HG03066 (cell line): ENCODE results near the gene SUPT4H1.
A peak's percentile ranks its signal among the peaks of the same experiment; 100 is the strongest.
"Not testable (repeated sequence)": the region's sequence is repeated elsewhere in the genome, so short reads cannot be mapped to it uniquely, and the experiment has no call there.

Experiments used
- ATAC-seq: cut with Tn5 transposase; IDR thresholded peaks from one replicate; pipeline ENCODE4 v1.9.1; 2021; ENCODE audit warnings: low read depth; ENCODE audit not compliant: unreplicated experiment

Gene SUPT4H1

DNA sequence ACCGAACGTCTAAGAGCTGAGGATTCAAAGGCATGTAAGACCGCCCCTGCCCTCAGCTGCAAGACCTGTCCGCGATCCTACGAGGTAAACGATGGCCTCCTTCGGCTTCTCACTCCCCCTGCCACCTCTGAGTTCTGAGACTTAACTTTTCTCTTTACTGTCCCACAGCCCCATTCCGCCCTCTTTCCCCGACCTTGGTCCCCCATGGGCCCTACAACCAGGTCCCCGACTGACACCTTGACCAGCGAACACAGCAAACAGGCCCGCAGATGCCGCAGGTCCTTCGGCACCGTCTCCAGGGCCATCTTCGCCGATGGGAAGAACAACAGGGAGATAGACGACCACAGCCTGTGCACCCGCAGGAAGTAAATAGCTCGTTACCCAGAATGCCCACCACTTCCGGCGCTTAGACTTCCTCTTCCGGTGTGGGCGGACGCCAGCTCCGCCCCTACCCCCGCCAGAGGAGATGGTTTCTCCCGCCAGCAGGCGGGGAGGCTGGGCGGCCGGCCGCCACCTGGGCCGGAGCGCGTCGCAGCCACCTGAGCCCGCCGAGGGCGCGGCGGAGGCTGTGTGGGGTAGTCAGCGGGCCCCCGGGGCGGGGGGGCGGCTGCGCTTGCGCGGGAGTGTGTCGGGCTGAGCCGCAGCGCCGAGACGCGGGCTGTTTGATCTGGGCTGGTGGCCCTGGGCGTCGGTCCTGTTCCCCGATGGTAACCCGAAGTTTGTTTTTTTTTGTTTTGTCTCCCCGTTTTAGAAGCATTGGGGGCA lies at the start of gene SUPT4H1:
Gene SUPT4H1 (minus strand): TSS at position 371 of the 765 bp plus-strand sequence. CDS start 66 bp downstream, at position 305.
- ATAC-seq: peak; percentile 87

DNA sequence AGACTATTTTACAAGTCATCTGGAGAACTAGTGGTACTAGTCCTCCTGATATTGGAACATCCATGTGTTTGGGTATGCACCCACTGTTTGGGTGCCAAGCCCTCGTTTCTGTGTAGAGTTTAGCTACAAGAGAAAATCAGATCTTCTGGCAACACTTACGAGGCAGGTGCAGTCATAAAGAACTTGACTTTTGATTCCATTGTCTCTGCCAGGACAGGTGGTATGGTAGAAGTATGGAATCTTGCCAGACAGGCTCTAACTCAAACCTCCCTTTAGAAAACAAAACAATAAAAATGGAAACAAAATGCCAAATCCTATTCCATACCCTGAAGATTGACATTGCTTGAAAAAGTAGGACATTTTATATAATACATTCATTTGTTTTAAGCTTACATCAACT lies 49.3 kb upstream of the SUPT4H1 start:
- no peak for ATAC-seq

DNA sequence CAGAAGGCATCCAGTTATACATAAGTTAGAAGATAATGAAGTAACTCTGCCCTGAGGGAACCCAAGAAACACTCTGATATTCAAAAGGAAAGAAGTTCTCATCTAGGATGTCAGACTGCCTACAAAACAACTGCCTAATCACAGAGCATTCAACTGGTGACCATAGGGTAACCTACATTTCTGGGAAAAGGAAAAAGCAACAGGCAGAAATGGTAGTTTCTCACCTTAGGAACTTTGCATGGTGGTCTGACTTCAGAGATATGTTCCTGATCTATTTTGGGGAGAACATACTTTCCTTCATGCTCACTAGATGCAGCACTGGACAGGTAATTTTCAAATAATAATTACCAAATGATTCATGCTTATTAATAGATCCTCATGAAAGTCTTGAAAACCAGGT lies 48.8 kb upstream of the SUPT4H1 start:
- no peak for ATAC-seq

DNA sequence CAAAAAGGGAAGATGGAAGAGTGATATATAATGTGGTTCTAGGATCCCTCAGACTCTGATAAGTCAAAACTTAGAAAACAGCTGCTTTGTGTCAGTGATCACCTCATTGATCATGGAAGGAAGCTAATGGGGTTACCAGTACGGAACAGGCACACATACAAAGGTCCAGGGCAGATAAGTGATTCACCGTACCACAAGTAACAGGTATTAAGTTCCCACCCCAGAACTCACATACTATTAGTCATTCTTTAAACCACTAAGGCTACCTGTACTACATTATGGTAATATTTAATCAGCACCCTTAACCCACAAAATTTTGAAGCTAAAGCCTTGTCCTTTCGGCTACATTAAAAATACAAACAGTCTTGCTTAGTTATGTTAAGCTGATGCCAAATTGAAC lies 48.0 kb upstream of the SUPT4H1 start:
- ATAC-seq: no peak

DNA sequence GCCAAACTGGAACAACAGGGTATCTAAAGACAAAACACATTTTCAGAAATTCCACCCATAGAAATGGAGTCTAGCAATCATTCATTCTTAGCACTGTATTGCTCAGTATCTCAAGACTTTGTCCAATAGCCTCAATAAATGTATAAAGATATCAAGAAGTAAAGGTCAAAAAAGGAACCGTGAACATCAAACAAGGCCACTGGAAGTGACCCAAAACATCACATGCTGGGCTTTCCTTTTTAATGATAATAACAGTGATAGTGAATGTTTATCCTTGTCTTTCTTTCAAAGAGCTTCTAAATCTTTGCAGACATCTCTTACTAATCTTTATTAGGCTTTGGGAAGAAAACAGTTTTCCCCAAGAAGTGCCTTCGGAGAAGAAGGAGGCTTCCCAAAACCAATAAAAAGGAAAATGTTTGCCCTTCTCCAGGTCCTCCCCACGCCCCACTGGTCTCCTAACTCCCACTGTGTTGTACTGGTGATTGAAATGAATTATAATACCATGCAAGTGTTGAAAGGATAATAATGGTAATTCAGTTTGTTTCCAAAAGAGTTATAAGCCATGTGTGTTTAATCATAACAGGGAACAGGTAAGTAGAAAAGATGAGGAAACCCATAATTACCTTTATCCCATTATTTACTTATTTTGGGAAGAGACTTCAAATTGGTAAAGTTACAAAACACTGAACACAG lies 46.7 kb upstream of the SUPT4H1 start:
- ATAC-seq: no peak

DNA sequence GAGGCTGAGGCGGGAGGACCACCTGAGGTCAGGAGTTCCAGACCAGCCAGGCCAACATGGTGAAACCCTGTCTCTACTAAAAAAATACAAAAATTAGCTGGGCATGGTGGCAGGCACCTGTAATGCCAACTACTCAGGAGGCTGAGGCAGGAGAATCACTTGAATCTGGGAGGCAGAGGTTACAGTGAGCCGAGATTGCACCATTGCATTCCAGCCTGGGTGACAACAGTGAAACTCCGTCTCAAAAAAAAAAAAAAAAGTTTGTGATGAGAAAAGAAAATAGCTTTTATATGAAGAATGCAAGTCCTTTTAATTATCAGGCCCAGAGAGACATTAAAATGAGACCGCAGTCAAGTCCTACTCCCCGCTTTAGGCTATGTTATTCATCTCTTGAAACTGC lies 45.4 kb upstream of the SUPT4H1 start:
- ATAC-seq: not testable (repeated sequence)

DNA sequence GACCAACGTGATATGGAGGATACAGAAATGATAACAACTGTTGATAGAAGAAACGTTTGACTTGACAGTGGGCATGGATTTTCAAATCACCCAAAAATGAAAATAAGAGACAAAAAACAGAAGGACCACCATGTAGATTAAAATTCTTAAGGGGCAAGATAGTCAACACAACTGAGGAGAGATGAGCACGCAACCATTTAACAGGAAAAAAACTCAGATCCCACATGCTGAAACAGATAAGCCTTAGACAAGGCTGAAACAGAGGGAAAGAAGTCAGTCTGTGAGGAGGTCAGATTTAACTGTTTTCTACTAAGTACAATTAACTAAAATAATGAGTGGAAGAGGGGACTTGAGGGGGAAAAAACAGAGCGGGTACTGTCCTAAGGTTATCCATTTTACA lies 44.2 kb upstream of the SUPT4H1 start:
- ATAC-seq: no peak

DNA sequence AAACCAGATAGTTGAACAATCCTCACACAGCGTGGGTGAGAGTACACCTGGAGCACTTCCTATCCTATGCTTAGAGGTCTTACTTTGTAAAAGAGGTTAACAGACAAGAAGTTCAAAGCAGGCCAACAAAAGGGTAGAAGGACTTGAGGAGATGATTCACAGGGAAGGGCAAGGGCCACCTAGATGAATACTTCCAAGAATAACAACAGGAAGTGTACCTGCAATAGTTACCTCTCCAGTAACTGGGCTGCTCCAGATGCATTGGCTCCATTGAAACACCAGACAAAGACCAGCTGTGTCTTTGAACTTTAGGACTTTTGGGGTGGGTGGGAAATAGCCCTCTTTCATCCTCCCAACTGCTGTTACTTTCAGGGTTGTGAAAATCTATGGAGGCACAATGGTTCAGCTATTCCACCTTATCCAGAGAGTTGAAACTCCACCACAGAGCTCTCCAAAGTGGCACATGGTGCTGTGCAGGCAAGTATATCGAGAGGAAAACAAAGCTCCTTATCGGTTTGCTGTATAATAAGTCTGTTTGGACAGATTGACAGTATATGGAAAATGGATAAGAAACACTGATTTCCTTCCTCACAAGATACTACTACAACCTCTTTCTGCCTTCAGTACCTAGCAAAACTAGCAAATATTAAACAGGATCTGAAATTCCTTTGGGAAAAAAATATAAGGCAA lies 42.7 kb upstream of the SUPT4H1 start:
- no peak for ATAC-seq

DNA sequence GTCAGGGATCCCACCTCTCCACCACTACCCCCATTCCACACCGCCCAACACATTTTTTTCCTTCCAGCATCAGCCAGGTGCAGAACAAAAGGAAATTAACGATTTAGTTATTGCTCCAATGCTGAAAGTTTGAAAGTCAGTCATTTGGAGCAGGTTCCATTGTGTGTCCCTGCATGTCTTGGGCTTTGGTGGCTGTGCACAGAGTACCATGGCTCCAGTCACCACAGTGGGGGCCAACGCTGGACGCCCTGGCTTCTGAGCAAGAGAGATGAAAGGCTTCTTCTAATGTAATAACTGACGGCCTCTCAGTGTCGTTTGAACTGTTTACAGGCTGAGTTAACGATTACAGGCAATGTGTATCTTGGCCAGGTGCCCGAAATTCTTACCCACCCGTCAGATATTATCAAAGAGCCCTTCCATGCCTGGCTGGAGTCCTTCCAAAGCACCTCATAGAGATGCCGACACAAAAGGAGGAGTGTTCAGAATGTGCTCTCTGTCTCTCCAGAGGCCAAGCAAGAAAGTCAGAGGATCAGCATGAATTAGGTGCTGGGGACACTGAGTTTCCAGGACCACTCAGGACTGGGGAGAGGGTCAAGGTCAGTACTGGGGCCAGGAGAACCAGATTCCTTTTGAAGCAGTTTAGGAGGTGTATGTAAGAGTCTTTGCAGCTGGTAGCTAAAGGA lies 39.4 kb upstream of the SUPT4H1 start:
- ATAC-seq: no peak

DNA sequence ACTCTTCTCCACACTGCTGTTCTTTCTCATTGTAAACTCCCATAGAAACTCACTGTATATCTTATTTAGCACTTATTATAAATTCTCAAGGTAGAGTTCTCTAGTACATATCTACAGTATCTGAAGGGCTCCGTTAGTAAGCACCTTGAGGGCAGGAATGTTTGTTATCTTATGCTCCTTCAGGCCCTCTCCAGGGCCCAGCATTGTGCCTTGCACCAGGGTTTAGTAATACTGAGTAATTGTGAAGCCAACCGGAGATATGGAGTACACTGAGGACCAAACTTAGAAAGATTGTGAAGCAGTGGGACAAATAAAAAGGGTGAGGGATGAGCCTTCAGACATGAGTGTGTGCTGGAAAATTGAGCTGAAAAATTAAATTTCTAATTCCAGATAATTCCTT lies 38.9 kb upstream of the SUPT4H1 start:
- no peak for ATAC-seq

DNA sequence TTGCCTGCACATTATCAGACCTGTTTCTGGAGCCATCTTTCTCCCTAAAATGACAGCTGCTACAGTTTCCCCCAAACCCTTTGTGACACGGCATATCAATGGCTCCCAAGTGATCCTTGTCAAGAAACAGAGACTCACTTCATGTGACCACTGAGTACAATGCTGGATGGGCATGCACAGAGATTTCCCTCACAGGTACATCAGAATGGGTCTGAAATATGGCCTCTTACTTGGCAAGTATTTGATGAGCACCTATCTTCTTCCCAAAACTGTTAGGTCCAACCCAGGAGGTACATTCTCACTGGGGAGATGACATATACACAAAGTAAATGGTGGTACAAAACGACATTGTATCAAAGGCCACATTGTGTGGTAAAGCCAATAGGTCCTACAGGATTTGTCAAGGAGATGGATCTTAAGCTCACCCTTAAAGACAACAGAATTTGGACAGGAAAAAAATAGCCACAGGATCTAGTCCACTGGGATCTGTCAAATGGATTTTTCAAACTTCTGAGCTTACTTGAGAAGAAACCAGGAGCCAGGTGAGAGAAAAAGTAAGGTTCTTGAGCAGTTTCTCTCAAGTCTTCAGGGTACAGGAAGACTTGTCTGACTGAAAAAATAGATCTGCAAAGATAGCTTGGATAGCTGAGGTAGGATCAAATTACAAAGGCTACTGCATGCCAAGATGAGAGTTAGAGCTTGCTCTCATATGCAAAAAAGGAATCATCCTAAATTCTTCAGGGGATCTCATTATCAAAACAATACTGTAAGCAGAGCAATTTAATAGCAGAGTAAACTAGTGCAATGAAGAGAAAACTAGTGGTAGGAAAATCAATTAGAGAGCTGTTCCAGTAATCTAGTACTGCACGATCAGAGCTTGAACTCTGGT lies 36.5 kb upstream of the SUPT4H1 start:
- no peak for ATAC-seq

DNA sequence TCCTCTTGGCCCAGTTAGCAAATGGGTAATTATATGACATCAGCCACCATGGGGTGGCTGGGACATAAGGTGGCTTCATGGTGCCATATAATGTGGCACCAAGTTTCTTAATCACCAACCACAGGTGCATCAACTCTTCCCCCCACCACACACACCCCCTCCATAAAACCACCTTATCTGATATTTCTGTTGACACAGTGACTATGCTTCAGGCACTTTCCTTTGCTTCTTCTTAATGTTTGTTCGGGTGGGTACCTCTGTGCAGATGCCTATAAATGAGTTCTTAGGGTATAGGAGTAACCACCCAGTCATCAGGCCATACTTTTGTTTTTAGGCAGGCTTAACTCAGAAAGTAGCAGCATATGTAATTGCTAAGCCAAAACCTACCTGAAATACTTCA lies 35.8 kb upstream of the SUPT4H1 start:
- no peak for ATAC-seq

DNA sequence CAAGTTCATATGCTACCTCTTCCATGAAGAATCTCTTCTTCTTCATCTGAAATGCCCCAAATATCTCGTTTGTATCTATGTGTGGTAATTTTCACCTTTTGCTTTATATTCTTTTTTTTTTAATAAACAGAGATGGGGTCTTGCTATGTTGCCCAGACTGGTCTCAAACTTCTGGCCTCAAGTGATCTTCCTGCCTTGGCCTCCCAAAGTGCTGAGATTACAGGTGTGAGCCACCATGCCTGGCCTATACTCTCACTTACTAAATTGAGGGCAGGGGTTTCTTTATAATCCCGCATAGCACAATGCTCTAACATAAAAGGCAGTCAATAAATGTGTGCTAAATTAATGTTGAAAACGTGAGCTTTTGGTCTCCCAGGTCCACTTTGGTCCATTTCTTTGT lies 34.7 kb upstream of the SUPT4H1 start:
- ATAC-seq: no peak

DNA sequence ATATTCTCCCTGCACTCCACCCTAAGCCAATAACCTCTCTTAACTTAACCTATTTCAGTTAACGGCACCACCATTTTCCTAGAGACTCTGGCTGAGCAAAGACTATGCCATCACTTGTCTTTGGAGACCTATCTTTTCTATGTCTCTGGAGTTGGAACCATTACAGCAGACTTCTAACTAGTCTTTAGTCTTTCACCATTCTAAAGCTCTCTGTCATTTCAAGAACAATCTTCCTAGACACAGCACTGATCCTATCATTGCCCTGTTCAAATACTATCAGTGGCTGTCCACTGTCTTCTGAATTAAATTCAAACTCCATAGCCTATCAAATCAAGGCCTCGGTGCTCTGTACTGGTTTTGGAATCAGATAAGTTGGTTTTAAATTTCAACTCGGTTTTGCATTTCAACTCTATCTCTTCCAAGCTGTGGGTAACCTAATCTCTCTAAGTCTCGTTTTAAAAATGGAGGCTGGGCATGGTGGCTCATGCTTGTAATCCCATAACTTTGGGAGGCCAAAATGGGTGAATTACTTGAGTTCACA lies 33.4 kb upstream of the SUPT4H1 start:
- no peak for ATAC-seq

DNA sequence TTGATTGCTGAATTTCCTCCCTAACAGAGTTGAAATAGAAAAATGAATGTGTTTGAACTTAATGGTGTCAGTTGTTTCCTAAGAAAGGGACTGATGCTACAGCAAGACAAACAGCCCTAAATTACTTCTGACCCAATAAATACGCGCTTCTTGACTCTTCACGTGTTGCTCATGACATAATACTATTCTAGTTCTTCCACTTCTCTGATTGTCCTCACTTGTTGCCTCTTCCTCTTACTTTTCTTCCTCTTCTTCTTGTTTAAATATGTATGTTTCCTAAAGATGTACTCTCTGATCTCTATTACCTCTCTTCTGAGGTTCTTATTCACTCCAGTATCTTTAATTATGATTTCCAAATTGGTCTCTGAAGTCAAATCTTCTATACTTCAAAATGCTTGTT lies 32.9 kb upstream of the SUPT4H1 start:
- no peak for ATAC-seq

DNA sequence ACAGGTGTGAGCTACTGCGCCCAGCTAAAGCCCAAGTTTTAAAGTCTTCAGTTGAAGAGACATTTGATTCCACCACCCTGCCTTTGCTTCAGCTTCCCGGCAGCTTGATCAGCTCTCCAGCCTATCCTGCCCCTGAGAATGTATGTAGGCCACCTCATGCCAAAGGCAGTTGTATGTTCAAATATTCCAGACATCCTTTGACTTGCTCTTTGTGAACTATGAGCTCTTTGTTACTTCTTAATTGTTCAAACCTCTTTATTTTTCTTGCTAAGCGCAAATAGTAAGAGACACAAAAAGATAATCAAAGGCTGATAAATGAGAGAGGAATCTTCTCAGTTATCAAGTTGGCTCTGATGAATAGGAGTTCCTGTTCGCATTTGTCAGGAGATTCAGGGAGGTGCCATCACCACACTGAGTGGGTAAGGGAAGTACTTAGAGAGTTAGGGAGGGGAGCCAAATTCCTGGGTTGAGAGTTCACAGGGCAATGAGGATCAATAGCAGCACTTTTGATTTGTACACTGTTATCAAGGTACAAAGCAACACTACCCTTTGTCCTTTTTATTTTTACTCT lies 32.0 kb upstream of the SUPT4H1 start:
- ATAC-seq: no peak

DNA sequence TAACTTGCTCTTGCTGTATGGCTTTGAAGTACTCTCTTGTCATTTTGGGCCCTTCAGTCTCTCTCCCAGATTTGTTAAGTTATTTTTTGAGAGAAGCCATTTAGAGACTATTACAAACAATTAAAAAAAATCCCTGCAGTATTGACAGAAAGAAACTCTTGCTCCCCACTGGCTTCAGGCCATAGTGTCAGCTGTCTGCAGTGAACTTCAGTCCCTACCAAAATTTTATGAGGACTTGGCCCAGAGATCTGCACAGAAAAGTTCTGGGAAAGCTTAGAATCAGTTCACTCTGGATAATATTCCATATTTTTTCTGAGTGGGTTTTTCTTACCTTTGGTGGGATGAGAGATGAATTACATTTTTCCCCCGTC lies 30.9 kb upstream of the SUPT4H1 start:
- no peak for ATAC-seq

DNA sequence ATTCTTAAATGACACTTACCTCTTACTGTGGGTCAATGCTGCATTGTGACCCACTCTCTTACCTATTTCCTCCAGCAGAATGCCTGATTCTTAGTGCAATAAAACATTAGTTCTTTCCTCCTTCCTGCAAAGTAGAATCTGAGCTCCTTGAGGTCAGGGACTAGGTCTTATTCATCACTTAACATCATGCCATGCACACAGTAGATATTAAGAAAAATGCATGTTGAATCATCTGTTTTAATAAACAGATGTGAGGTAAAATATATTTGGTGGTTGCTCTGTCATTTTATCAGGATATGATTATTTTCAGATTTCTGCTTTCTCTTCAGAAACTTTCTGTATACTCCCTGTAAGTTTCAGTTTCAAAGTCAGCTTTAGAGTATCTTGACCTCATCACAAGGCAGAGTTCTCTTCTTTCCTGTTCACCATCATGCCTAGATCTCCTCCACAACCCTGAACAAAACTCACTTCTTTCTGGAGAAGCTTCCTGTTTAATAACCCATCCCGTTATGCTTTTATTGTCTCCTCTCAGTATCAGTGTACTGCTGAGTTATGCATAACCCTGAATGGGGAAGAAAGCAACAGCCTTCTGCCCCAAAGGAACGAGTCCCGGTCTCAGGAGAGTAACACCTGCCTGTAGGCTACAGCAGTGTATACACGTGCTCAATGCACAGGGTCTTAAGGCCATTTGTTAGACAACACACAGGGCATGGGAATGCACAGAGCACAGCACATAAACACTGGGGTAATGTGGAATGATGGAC lies 30.3 kb upstream of the SUPT4H1 start:
- no peak for ATAC-seq
